NCI-H146 treated with DMSO at 0.1 percent for 48 hours (cell line): ENCODE data around the gene EVPLL.
A peak's percentile ranks its signal among the peaks of the same experiment; 100 is the strongest.
"Not testable (repeated sequence)": the region's sequence is repeated elsewhere in the genome, so short reads cannot be mapped to it uniquely, and the experiment has no call there.

Experiments
- DNase-seq: peaks from one replicate; lab custom pipeline; 2025; ENCODE audit not compliant: unreplicated experiment; lab: John Stamatoyannopoulos, UW

The EVPLL gene

GRCh38 chr17:18379246-18380146 lies 1.9 kb downstream of the EVPLL start:
- DNase-seq, result no peak

DNA sequence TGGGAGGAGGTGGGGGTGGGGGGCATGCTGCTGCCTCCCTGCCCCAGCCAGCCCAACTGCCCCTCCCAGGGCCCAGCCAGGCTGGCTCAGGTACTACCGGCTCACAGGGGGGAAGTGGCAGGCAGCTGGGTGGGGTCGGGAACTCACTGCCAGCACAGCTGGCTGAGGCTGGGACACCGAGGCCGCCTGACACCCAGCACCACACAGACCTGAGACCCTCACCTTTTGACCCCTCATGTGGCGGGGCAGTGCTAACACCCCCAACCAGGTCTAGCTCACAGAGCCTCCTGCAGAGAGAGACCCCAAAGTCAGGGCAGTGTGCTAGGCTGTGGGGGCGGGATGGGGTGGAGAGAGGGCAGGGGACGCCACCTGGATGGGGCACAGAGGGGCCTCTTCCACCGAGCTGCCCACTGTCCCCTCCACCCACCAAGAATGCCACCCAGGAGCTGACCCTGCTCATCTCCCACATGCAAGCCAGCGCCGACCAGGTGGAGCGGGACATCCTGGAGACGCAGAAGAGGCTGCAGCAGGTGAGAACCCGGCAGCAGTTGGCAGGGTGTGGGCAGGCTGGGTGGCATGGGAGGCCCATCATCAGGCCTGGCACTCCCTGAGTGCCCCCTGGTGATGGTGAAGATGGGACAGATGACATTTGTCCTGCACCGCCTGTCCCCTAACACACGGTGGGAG lies 3.0 kb downstream of the EVPLL start:
- DNase-seq, result no peak

GRCh38 chr17:18381158-18381952 lies 3.8 kb downstream of the EVPLL start:
- no peak for DNase-seq

DNA sequence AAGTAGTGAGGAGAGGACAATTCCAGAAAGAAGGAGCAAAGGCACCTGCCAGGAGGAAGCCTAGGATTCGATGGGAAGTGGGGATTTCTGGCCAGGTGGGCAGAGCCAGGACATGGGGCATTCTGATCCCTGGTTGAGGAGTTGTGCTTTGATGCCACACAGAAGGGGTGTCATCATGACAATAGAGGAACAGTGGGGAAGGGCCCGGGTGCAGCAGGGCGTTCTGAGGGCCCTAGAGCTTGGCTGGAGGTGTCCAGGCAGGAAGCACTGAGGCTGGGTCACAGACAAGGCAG lies 4.3 kb downstream of the EVPLL start:
- DNase-seq, result no peak

- DNase-seq, result no peak
Observed at GRCh38 chr17:18382441-18383078, 5.0 kb downstream of the EVPLL start.

- DNase-seq, result peak; percentile 11
Observed at GRCh38 chr17:18383079-18383481, 5.5 kb downstream of the EVPLL start.

DNA sequence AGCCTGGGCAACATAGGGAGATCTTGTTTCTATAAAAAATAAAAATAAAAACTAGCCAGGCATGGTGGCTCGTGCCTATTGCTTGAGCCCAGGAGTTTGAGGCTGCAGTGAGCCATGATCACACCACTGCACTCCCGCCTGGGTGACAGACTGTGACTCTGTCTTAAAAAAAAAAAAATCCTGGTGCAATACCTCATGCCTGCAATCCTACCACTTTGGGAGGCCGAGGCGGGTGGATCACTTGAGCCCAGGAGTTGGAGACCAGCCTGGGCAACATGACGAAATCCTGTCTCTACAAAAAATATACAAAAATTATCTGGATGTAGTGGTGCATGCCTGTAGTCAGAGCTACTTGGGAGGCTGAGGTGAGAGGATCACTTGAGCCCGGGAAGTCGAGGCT lies 6.7 kb downstream of the EVPLL start:
- DNase-seq, result not testable (repeated sequence)

DNA sequence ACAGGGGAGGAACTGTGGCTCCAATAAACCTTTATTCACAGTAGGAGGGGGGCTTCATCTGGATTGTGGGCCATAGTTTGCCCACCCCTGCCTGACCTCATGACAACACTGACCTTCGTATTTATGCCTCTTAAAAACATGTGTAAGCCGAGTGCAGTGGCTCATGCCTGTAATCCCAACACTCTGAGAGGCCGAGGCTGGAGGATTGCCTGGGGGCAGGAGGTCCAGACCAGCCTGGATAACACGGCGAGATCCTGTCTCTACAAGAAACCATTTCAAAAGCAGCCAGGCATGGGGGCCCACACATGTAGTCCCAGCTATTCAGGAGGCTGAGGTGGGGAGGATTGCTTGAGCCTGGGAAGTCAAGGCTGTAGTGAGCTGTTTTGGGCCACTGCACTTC lies 10.0 kb downstream of the EVPLL start:
- DNase-seq, result not testable (repeated sequence)

DNA sequence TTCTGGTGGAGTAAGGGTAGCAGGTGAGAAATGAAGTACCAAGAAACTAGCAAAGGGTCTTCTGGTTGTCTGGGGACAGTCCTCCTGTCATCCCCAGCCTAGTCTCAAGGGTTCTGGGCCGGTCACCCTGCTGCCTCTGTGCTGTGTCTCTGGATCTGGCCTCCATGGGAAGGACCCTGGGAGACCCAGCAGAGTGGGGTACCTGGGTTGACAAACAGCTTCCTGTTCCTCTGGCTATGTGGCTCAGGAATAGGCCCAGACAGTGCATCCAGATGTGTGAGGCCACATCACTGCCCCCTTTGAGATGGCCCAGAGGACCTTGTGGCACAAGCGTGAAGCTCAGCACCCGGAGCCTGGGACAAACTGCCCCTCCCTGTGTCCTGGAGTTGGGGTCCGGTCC lies 10.7 kb downstream of the EVPLL start:
- not testable (repeated sequence) for DNase-seq

DNA sequence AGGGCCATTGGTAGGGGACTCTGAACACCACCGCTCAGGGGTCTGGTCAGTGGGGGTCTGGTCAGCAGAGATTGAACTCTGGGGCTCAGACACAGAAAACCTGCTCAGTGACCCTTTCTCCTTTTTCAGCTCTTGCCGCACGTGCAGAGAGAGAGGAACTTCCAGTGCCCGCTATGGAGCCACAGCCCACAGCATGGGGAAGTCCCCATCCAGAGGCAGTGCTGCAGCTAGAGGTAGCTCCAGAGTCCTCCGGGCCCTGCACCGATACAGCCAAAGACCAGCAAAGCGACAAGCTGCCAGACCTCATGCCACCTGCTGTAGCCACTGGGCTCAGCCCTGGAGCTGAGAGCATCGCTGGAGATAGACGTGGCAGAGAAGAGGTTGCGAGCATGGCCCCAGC lies 11.2 kb downstream of the EVPLL start:
- DNase-seq, result not testable (repeated sequence)

DNA sequence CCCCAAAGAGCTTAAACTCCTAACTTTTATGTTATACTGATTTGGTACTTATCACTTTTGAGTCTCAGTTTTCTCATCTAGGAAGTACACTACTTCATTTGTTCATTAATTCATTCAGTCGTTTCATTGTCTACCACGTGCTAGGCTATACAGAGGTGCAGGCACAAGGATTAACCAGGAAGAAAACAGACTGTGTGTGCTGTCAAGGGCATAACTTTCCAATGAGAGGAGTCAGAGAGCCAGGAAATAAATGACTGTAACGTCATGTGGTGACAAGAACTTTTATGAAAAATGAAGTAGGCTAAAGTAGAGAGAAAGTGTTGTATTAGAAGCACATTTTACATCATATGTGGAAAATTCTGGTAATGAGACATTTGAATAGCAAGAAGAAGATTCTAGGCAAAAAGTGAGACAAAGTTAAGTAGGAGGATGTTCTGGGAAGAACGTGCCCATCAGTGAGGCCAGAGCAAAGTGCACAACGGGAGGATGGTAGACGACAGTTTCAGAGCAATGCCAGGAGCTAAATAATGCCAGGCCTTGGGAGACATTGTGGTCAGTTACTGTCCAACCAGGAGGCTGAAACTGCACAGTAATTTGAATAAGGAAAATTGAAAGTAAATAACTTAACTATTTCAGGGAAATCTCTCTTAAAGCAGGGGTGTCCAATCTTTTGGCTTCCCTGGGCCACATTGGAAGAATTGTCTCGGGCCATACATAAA lies 24.5 kb downstream of the EVPLL start:
- not testable (repeated sequence) for DNase-seq

DNA sequence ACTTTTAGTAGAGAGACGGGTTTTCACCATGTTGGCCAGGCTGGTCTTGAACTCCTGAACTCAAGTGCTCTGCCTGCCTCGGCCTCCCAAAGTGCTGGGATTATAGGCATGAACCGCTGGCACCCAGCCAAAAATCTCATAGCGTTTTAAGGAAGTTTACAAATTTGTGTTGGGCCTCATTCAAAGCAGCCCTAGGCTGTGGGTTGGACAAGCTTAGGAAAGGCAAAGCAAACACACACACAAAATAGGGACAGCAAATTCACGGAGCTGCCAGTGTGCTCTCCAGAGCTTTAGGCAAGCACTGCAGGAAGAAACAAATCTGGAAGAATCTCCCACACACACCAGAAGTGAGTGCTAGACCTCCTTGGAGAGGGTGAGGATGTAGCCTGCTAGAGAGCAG lies 25.6 kb downstream of the EVPLL start:
- not testable (repeated sequence) for DNase-seq

DNA sequence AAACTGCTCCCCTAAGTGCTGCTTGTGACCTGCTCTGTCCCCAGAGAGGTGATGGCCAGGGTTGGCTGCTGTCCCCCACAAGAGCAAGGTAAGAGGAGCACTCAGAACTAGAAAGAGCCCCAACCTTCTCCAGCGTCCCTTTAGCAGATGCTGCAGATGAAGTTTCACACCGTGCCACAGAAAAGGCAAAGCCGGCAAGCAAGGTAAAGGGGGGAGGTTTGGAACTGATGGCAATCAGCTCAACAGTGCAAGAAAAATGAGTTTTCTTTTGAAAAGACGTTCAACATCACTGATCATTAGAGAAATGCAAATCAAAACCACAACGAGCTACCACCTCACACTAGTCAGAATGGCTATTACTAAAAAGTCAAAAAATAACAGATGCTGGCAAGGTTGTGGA lies 26.0 kb downstream of the EVPLL start:
- not testable (repeated sequence) for DNase-seq

DNA sequence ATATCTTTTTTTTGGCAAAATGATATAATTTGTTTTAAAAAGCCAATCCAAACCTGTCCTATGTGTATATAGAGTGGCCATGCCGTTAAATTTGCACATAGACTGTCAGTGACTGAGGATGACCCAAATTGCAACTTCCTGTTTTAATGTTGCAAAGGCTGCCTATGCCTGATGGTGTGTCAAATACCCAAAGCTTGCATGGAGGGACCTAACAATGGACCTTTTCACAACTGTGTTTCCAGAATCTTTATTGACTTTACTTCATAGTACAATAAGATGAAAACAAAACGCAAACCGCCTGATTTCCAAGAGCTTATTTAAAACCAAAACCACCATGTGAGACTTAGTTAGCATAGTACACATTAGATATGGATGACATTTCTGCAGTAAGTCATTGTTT lies 31.3 kb downstream of the EVPLL start:
- DNase-seq, result peak; percentile 29

DNA sequence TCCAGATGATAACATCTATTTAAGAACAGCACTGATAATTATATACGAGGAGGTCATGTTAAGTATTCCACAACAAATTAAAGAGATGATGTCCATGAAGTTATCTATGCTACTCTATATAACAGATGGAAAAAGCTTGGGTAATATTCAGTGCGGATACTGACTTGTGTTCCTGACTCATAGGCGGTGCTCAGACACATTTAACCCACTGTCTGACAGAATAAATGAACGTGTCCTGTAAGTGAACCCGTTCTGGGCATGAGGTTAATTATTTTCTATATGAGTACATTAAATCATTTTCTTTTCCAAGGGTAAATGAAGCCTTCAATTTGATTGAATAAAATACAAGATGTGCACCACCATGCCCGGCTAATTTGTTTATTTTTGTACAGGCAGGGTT lies 31.7 kb downstream of the EVPLL start:
- DNase-seq, result not testable (repeated sequence)

- DNase-seq, result peak; percentile 24
Observed at GRCh38 chr17:18410736-18411135, 33.2 kb downstream of the EVPLL start.

GRCh38 chr17:18411377-18411864 lies 33.8 kb downstream of the EVPLL start:
- not testable (repeated sequence) for DNase-seq

DNA sequence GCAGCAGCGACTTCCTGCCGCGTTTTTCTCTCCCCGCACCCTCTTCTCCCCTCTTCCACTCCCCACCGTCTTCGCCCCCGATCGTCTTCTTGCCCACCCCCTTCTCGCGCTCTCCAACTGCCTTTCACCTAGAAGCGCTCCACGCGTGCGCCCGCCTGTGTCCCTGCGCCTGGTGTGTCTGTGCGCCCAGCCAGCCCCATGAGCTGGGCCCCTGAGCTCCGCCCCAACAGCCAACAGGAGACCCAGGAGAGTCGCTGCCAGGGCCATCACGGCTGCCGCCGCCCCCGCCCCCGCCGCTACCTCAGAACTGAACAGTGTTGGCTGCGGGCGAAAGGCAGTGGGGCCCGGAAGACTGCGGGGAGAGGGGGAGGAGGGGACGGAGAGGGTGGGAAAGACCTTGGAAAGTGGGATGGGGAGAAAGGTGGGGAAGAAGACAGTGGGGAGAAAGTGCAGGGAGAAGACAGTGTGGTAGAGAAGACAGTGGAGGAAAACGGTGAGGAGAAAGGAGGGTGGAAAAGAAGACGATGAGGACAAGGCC lies 34.5 kb downstream of the EVPLL start:
- DNase-seq, result not testable (repeated sequence)

- not testable (repeated sequence) for DNase-seq
Observed at GRCh38 chr17:18421521-18421920, 43.9 kb downstream of the EVPLL start.

DNA sequence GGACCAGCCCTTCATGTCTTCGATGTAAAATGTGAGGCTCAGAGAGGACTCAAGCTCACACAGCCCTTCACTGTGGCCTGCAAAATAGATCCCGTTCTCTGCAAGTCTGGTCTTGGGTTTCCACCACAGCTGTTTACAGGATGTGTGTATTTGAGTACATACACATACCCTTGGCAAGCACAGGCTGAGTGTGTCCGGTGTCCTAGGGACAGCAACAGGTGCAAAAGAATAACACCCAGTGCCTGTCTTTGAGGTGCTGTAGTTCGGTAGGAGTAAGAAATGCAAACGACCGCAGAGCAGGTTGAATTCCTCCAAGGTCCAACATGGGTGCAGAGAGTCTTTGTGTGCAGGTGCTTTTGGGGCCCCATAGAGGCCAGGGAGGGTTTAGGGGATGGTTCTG lies 44.9 kb downstream of the EVPLL start:
- not testable (repeated sequence) for DNase-seq
